K562 (cell line): ENCODE measurements around the gene LRRC47. TPM values are rescaled to one million over a fixed set of nuclear protein-coding genes. Genes with fewer than 3 reads are reported as not detected.

Experiments
- CREB1 ChIP-seq, 2 experiments: sonication (generic) in 1 of 2; formaldehyde crosslinking in 1 of 2; IDR thresholded peaks; 2 replicates each; pipeline versions ENCODE4 v1.6.1 to v1.8.0; 2012 to 2022; ENCODE audit warnings: inconsistent platforms in 1 of 2, mild to moderate bottlenecking in 1 of 2, missing genetic modification reagents in 1 of 2, moderate library complexity in 1 of 2
- ELF2 ChIP-seq: fragments of 250-450 bp; sonication (Bioruptor Pico); IDR thresholded peaks from 2 replicates; pipeline ENCODE4 v1.5.0; 2021; ENCODE audit warnings: mild to moderate bottlenecking
- ERF ChIP-seq: fragments of 450-650 bp; formaldehyde crosslinking; IDR thresholded peaks from 2 replicates; pipeline ENCODE4 v1.4.0; 2020; ENCODE audit warnings: mild to moderate bottlenecking, mixed read lengths
- MEF2A ChIP-seq: IDR thresholded peaks from 2 replicates; pipeline ENCODE4 v1.6.1; 2011; ENCODE audit warnings: low read depth, mild to moderate bottlenecking, low read length, moderate library complexity; ENCODE audit not compliant: control insufficient read depth
- NCOA1 ChIP-seq: fragments of 450-650 bp; IDR thresholded peaks from 2 replicates; pipeline ENCODE4 v1.6.1; 2016; ENCODE audit warnings: low read depth
- NFIC ChIP-seq: fragments of 450-650 bp; IDR thresholded peaks from 2 replicates; pipeline ENCODE4 v1.6.1; 2017; ENCODE audit warnings: mild to moderate bottlenecking, inconsistent platforms
- PHF8 ChIP-seq: fragments of 200-600 bp; sonication (generic); IDR thresholded peaks from 2 replicates; pipeline ENCODE4 v1.6.1; 2012; ENCODE audit warnings: mixed run types, mild to moderate bottlenecking, inconsistent platforms, low read length, moderate library complexity, borderline replicate concordance
- POLR2G ChIP-seq: fragments of 200-400 bp; formaldehyde crosslinking; IDR thresholded peaks from 2 replicates; pipeline ENCODE4 v1.6.1; 2017; ENCODE audit warnings: low read depth, mild to moderate bottlenecking, antibody characterized with exemption, low read length, moderate library complexity
- SAFB ChIP-seq: fragments of 200-400 bp; formaldehyde crosslinking; IDR thresholded peaks from 2 replicates; pipeline ENCODE4 v1.6.1; 2017; ENCODE audit warnings: low read depth, low read length, borderline replicate concordance
- SMAD4 ChIP-seq: fragments of 250-450 bp; sonication (Bioruptor Pico); conservative IDR thresholded peaks from 2 replicates; pipeline ENCODE4 v1.8.0; 2021; ENCODE audit warnings: inconsistent platforms, mild to moderate bottlenecking, moderate library complexity
- TBP ChIP-seq: optimal IDR thresholded peaks from 2 replicates; pipeline ENCODE3; 2011; ENCODE audit warnings: low read depth, low read length, improper control_type of control experiment
- TOE1 ChIP-seq, 2 experiments: fragments of 450-650 bp in 1 of 2; sonication (generic) in 1 of 2; formaldehyde crosslinking in 1 of 2; IDR thresholded peaks; 2 replicates each; pipeline versions ENCODE4 v1.7.1 to v1.8.0; 2016 to 2022; ENCODE audit warnings: borderline replicate concordance in 2 of 2, mild to moderate bottlenecking in 2 of 2, antibody characterized with exemption in 1 of 2, inconsistent platforms in 1 of 2, low read depth in 1 of 2, missing genetic modification reagents in 1 of 2, moderate library complexity in 1 of 2
- ZFX ChIP-seq: sonication (generic); formaldehyde crosslinking; IDR thresholded peaks from 2 replicates; pipeline ENCODE4 v1.8.0; 2022; ENCODE audit warnings: mild to moderate bottlenecking, missing genetic modification reagents, moderate library complexity
- ZNF76 ChIP-seq: fragments of 250-450 bp; sonication (Bioruptor Pico); IDR thresholded peaks from 2 replicates; pipeline ENCODE4 v1.4.0; 2020; ENCODE audit warnings: mild to moderate bottlenecking, moderate library complexity, borderline replicate concordance
- polyA plus RNA-seq, 8 experiments: library from polyadenylated mRNA; depleted of rRNA in 4 of 8; stranded (reverse) in 5 of 8; unstranded in 3 of 8; fragments of >200 nt; fragmentation: Nextera tagmentation in 2 of 8; fragmentation: Illumina TruSeq in 1 of 8; extraction: Ambion mirVana in 2 of 8; extraction: Trizol in 1 of 8; gene quantifications; 2 replicates each; pipeline versions ENCODE4 v1.2.1 to v1.2.3, GENCODE V29; 2011 to 2014; ENCODE audit warnings: inconsistent platforms in 1 of 8, missing spikeins in 1 of 8
- total RNA-seq, 7 experiments: library from RNA; depleted of rRNA in 6 of 7; stranded (reverse); fragments of >200 nt in 6 of 7; fragmentation: Illumina TruSeq in 2 of 7; extraction: Trizol in 2 of 7; gene quantifications; 2 replicates each; pipeline versions ENCODE4 v1.2.1 to v1.2.3, GENCODE V29; 2011 to 2021; ENCODE audit warnings: low replicate concordance in 1 of 7
- TF ChIP-seq, protein P1 (sequence below), 2 experiments: IDR thresholded peaks; 2 replicates each; pipeline ENCODE4 v1.6.1; 2011; ENCODE audit warnings: borderline replicate concordance in 1 of 2, control low read depth in 1 of 2, low read depth in 1 of 2, low read length in 1 of 2, mild to moderate bottlenecking in 1 of 2, mixed read lengths in 1 of 2, moderate library complexity in 1 of 2; ENCODE audit not compliant: insufficient read depth in 1 of 2, insufficient read length in 1 of 2, poor library complexity in 1 of 2, severe bottlenecking in 1 of 2; ENCODE audit errors: extremely low read depth in 1 of 2
- TF ChIP-seq, protein P2 (sequence below): fragments of 150-350 bp; IDR thresholded peaks from 2 replicates; pipeline ENCODE4 v1.6.1; 2014; ENCODE audit warnings: low read depth, mild to moderate bottlenecking, low read length, borderline replicate concordance
- TF ChIP-seq, protein P3 (sequence below), 3 experiments: fragments of 200-800 bp in 1 of 3; fragments of 250-450 bp in 1 of 3; fragments of 450-650 bp in 1 of 3; sonication (Bioruptor Pico) in 1 of 3; sonication (Bioruptor generic) in 1 of 3; formaldehyde crosslinking in 1 of 3; IDR thresholded peaks; 2 replicates each; pipeline versions ENCODE4 v1.6.1 to v1.8.0; 2016 to 2022; ENCODE audit warnings: mild to moderate bottlenecking in 2 of 3, missing genetic modification characterization in 2 of 3, missing compliant biosample characterization in 1 of 3, moderate library complexity in 1 of 3

LRRC47 gene
- total and polyA plus RNA-seq, 9 of the 15 experiments (the other 6 are each of a cell fraction or from before 2014, with no cell fraction given): 4.6 to 68.0 (median 35.9) TPM

DNA sequence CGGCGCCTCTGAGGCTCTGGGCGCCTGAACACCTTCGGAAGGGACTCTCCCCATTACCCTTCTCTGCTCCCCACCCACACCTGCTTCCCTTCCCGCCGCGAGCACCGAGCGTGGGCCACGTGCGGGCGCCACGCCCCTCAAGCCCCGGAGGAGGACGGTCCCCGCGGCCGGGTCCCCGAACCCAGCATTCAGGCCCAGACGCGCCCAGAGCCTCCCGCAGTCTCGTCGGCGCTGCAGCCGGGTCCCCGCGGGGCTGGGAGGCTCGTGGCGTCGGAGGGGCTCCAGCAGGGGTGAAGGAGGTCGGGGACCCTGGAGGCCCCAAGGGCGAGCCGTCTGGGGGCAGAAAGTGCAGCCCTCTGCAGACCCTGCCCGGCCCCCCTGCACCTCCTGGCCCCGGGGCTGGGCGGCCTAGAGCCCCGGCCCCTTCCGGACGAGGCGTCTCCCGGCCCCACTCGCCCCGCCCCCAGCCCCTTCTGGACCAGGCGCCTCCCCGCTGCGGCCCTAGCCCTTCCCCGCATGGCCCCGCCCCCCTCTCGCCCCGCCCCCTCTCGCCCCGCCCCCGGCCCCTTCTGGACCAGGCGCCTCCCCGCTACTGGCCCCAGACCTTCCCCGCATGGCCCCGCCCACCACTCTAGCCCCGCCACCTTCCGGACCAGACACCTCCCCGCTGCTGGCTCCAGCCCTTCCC is 24.1 kb downstream of the LRRC47 start (continued):
- TF ChIP-seq ZNF76 (CRISPR knock-in tag) (0 out of 2 replicates have a peak, but pooled peaks have one; percentile 35), PHF8 (peak; percentile 73; the same call in 1 of the 2 replicates), TBP (peak; percentile 55), MEF2A (no peak), SAFB (0 out of 2 replicates have a peak, but pooled peaks have one; percentile 41), ELF2 (peak; percentile 53; the same call in 1 of the 2 replicates), SMAD4 (CRISPR knock-in tag) (peak; percentile 60; the same call in 1 of the 2 replicates), POLR2G (peak; percentile 81), CREB1 (IDR thresholded peaks at IDR 0.05) (no peak), CREB1 (CRISPR knock-in tag; IDR thresholded peaks at IDR 0.05) (peak; percentile 39; the same call in 1 of the 2 replicates), ERF (no peak), TOE1 (IDR thresholded peaks at IDR 0.05; ENCODE audit: borderline replicate concordance) (0 out of 2 replicates have a peak, but pooled peaks have one; percentile 21), TOE1 (CRISPR knock-in tag; IDR thresholded peaks at IDR 0.05; ENCODE audit: borderline replicate concordance, low read depth) (no peak), NCOA1 (no peak), ZFX (CRISPR knock-in tag) (peak; percentile 80), NFIC (peak; percentile 12; the same call in 1 of the 2 replicates)
- TF ChIP-seq, protein P1, sequence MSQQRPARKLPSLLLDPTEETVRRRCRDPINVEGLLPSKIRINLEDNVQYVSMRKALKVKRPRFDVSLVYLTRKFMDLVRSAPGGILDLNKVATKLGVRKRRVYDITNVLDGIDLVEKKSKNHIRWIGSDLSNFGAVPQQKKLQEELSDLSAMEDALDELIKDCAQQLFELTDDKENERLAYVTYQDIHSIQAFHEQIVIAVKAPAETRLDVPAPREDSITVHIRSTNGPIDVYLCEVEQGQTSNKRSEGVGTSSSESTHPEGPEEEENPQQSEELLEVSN (IDR thresholded peaks at IDR 0.05; ENCODE audit: borderline replicate concordance in 1 of 2, extremely low read depth in 1 of 2, insufficient read depth in 1 of 2, insufficient read length in 1 of 2, low read depth in 1 of 2, low read length in 1 of 2, poor library complexity in 1 of 2, severe bottlenecking in 1 of 2): peak; percentile 92 to 98
- TF ChIP-seq, protein P2, sequence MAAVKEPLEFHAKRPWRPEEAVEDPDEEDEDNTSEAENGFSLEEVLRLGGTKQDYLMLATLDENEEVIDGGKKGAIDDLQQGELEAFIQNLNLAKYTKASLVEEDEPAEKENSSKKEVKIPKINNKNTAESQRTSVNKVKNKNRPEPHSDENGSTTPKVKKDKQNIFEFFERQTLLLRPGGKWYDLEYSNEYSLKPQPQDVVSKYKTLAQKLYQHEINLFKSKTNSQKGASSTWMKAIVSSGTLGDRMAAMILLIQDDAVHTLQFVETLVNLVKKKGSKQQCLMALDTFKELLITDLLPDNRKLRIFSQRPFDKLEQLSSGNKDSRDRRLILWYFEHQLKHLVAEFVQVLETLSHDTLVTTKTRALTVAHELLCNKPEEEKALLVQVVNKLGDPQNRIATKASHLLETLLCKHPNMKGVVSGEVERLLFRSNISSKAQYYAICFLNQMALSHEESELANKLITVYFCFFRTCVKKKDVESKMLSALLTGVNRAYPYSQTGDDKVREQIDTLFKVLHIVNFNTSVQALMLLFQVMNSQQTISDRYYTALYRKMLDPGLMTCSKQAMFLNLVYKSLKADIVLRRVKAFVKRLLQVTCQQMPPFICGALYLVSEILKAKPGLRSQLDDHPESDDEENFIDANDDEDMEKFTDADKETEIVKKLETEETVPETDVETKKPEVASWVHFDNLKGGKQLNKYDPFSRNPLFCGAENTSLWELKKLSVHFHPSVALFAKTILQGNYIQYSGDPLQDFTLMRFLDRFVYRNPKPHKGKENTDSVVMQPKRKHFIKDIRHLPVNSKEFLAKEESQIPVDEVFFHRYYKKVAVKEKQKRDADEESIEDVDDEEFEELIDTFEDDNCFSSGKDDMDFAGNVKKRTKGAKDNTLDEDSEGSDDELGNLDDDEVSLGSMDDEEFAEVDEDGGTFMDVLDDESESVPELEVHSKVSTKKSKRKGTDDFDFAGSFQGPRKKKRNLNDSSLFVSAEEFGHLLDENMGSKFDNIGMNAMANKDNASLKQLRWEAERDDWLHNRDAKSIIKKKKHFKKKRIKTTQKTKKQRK: no peak
- TF ChIP-seq, protein P3, sequence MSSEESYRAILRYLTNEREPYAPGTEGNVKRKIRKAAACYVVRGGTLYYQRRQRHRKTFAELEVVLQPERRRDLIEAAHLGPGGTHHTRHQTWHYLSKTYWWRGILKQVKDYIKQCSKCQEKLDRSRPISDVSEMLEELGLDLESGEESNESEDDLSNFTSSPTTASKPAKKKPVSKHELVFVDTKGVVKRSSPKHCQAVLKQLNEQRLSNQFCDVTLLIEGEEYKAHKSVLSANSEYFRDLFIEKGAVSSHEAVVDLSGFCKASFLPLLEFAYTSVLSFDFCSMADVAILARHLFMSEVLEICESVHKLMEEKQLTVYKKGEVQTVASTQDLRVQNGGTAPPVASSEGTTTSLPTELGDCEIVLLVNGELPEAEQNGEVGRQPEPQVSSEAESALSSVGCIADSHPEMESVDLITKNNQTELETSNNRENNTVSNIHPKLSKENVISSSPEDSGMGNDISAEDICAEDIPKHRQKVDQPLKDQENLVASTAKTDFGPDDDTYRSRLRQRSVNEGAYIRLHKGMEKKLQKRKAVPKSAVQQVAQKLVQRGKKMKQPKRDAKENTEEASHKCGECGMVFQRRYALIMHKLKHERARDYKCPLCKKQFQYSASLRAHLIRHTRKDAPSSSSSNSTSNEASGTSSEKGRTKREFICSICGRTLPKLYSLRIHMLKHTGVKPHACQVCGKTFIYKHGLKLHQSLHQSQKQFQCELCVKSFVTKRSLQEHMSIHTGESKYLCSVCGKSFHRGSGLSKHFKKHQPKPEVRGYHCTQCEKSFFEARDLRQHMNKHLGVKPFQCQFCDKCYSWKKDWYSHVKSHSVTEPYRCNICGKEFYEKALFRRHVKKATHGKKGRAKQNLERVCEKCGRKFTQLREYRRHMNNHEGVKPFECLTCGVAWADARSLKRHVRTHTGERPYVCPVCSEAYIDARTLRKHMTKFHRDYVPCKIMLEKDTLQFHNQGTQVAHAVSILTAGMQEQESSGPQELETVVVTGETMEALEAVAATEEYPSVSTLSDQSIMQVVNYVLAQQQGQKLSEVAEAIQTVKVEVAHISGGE (CRISPR knock-in tag; IDR thresholded peaks at IDR 0.05): 0 out of 6 replicates have a peak, but pooled peaks of 1 of the 3 experiments have one; percentile 47
